HEK293 (cell line): ENCODE measurements around the gene SEMA7A.

Experiments
- CTCF ChIA-PET: fragments of 350-600 bp; formaldehyde crosslinking; extraction: SDS; loops from one replicate; lab custom pipeline; 2021; ENCODE audit warnings: antibody characterized with exemption; lab: Yijun Ruan, JAX
- POLR2A ChIA-PET: fragments of 300-600 bp; formaldehyde crosslinking; extraction: SDS; loops from one replicate; lab custom pipeline; 2020; ENCODE audit warnings: antibody characterized with exemption, inconsistent platforms; lab: Yijun Ruan, JAX
- H3K27ac ChIP-seq: fragments of 200-500 bp; sonication (Bioruptor generic); 2 replicates; pipeline ENCODE4 v1.5.1; 2014; ENCODE audit warnings: low read depth, low read length, control low read depth, inconsistent platforms; ENCODE audit errors: extremely low read depth
- H3K36me3 ChIP-seq, 2 experiments: fragments of 200-500 bp in 1 of 2; sonication (Bioruptor generic) in 1 of 2; 1 replicate in 1 of 2; 2 replicates in 1 of 2; pipeline ENCODE4 v1.5.1; 2014 to 2017; ENCODE audit warnings: inconsistent platforms in 2 of 2, low read length in 2 of 2; ENCODE audit not compliant: control insufficient read depth in 2 of 2, insufficient read depth in 1 of 2
- H3K4me1 ChIP-seq: fragments of 200-500 bp; sonication (Bioruptor generic); 2 replicates; pipeline ENCODE4 v1.5.1; 2014; ENCODE audit warnings: mild to moderate bottlenecking, low read length, inconsistent platforms; ENCODE audit not compliant: control insufficient read depth, insufficient read depth
- H3K4me3 ChIP-seq: 2 replicates; pipeline ENCODE4 v1.5.1; 2011; ENCODE audit warnings: low read depth, mild to moderate bottlenecking, control low read depth, low read length, moderate library complexity
- H3K9me3 ChIP-seq: fragments of 200-500 bp; sonication (Bioruptor generic); 2 replicates; pipeline ENCODE4 v1.5.1; 2014; ENCODE audit warnings: low read depth, low read length, inconsistent platforms; ENCODE audit not compliant: control insufficient read depth, insufficient read depth
- BCL11B ChIP-seq: fragments of 450-650 bp; formaldehyde crosslinking; IDR thresholded peaks from 2 replicates; pipeline ENCODE4 v1.5.1; 2016; ENCODE audit warnings: low read depth, missing biosample characterization, missing genetic modification characterization
- EGR2 ChIP-seq: fragments of 450-650 bp; formaldehyde crosslinking; IDR thresholded peaks from 2 replicates; pipeline ENCODE4 v1.5.1; 2016; ENCODE audit warnings: low read depth, missing biosample characterization, missing genetic modification characterization
- GLIS1 ChIP-seq: fragments of 450-650 bp; formaldehyde crosslinking; IDR thresholded peaks from 2 replicates; pipeline ENCODE4 v1.5.1; 2016; ENCODE audit warnings: missing biosample characterization, missing genetic modification characterization
- HOXC10 ChIP-seq: sonication (generic); formaldehyde crosslinking; IDR thresholded peaks from 2 replicates; pipeline ENCODE4 v1.8.1; 2023; ENCODE audit warnings: mild to moderate bottlenecking, missing genetic modification reagents
- HOXD13 ChIP-seq: sonication (generic); formaldehyde crosslinking; IDR thresholded peaks from 2 replicates; pipeline ENCODE4 v1.8.0; 2022; ENCODE audit warnings: missing genetic modification reagents, borderline replicate concordance
- MZF1 ChIP-seq: fragments of 450-650 bp; formaldehyde crosslinking; IDR thresholded peaks from 2 replicates; pipeline ENCODE4 v1.5.1; 2017; ENCODE audit warnings: missing biosample characterization, missing genetic modification characterization, borderline replicate concordance
- SCRT2 ChIP-seq: fragments of 450-650 bp; formaldehyde crosslinking; IDR thresholded peaks from 2 replicates; pipeline ENCODE4 v1.5.1; 2016; ENCODE audit warnings: missing biosample characterization, missing genetic modification characterization
- SP2 ChIP-seq: fragments of 450-650 bp; formaldehyde crosslinking; IDR thresholded peaks from 2 replicates; pipeline ENCODE4 v1.5.1; 2016; ENCODE audit warnings: missing biosample characterization, missing genetic modification characterization
- YY2 ChIP-seq: fragments of 450-650 bp; formaldehyde crosslinking; IDR thresholded peaks from 2 replicates; pipeline ENCODE4 v1.5.1; 2016; ENCODE audit warnings: missing biosample characterization, missing genetic modification characterization
- ZNF140 ChIP-seq: fragments of 450-650 bp; formaldehyde crosslinking; IDR thresholded peaks from 2 replicates; pipeline ENCODE4 v1.5.1; 2016; ENCODE audit warnings: missing biosample characterization, missing genetic modification characterization
- ZNF157 ChIP-seq: fragments of 450-650 bp; formaldehyde crosslinking; IDR thresholded peaks from 2 replicates; pipeline ENCODE4 v1.5.1; 2016; ENCODE audit warnings: missing biosample characterization, missing genetic modification characterization
- ZNF16 ChIP-seq: fragments of 450-650 bp; formaldehyde crosslinking; IDR thresholded peaks from 2 replicates; pipeline ENCODE4 v1.5.1; 2016; ENCODE audit warnings: low read depth, missing biosample characterization, missing genetic modification characterization
- ZNF24 ChIP-seq: fragments of 450-650 bp; formaldehyde crosslinking; IDR thresholded peaks from 2 replicates; pipeline ENCODE4 v1.5.1; 2016; ENCODE audit warnings: missing biosample characterization, missing genetic modification characterization
- ZNF248 ChIP-seq: fragments of 450-650 bp; formaldehyde crosslinking; IDR thresholded peaks from 2 replicates; pipeline ENCODE4 v1.5.1; 2017; ENCODE audit warnings: missing biosample characterization, missing genetic modification characterization
- ZNF302 ChIP-seq: fragments of 450-650 bp; formaldehyde crosslinking; IDR thresholded peaks from 2 replicates; pipeline ENCODE4 v1.5.1; 2016; ENCODE audit warnings: missing biosample characterization, missing genetic modification characterization, low read depth
- ZNF324 ChIP-seq: fragments of 450-650 bp; formaldehyde crosslinking; IDR thresholded peaks from 2 replicates; pipeline ENCODE4 v1.5.1; 2016; ENCODE audit warnings: missing biosample characterization, missing genetic modification characterization
- ZNF341 ChIP-seq: fragments of 450-650 bp; formaldehyde crosslinking; IDR thresholded peaks from 2 replicates; pipeline ENCODE4; 2016; ENCODE audit warnings: low read depth, missing biosample characterization, missing genetic modification characterization
- ZNF426 ChIP-seq: fragments of 450-650 bp; formaldehyde crosslinking; IDR thresholded peaks from 2 replicates; pipeline ENCODE4 v1.5.1; 2017; ENCODE audit warnings: missing biosample characterization, missing genetic modification characterization, mild to moderate bottlenecking, inconsistent platforms, moderate library complexity
- ZNF433 ChIP-seq: fragments of 450-650 bp; formaldehyde crosslinking; IDR thresholded peaks from 2 replicates; pipeline ENCODE4 v1.5.1; 2016; ENCODE audit warnings: missing biosample characterization, missing genetic modification characterization, low read depth
- ZNF514 ChIP-seq: fragments of 450-650 bp; formaldehyde crosslinking; IDR thresholded peaks from 2 replicates; pipeline ENCODE4 v1.5.1; 2016; ENCODE audit warnings: missing biosample characterization, missing genetic modification characterization
- ZNF529 ChIP-seq: fragments of 450-650 bp; formaldehyde crosslinking; IDR thresholded peaks from 2 replicates; pipeline ENCODE4 v1.5.1; 2017; ENCODE audit warnings: missing genetic modification characterization, missing biosample characterization; ENCODE audit not compliant: insufficient replicate concordance
- ZNF544 ChIP-seq: fragments of 450-650 bp; formaldehyde crosslinking; IDR thresholded peaks from 2 replicates; pipeline ENCODE4 v1.5.0; 2017; ENCODE audit warnings: missing biosample characterization, missing genetic modification characterization
- ZNF610 ChIP-seq: fragments of 450-650 bp; formaldehyde crosslinking; IDR thresholded peaks from 2 replicates; pipeline ENCODE4 v1.5.1; 2016; ENCODE audit warnings: missing biosample characterization, missing genetic modification characterization, borderline replicate concordance
- ZNF623 ChIP-seq: fragments of 450-650 bp; formaldehyde crosslinking; IDR thresholded peaks from 2 replicates; pipeline ENCODE4 v1.5.1; 2016; ENCODE audit warnings: missing biosample characterization, missing genetic modification characterization
- ZNF654 ChIP-seq: fragments of 450-650 bp; formaldehyde crosslinking; IDR thresholded peaks from 2 replicates; pipeline ENCODE4 v1.5.1; 2016; ENCODE audit warnings: low read depth, missing biosample characterization, missing genetic modification characterization
- ZNF664 ChIP-seq: fragments of 450-650 bp; formaldehyde crosslinking; IDR thresholded peaks from 2 replicates; pipeline ENCODE4 v1.5.1; 2016; ENCODE audit warnings: missing biosample characterization, missing genetic modification characterization
- ZNF670 ChIP-seq: fragments of 450-650 bp; formaldehyde crosslinking; IDR thresholded peaks from 2 replicates; pipeline ENCODE4 v1.5.1; 2016; ENCODE audit warnings: missing biosample characterization, missing genetic modification characterization, low read depth
- ZNF785 ChIP-seq: fragments of 450-650 bp; formaldehyde crosslinking; IDR thresholded peaks from 2 replicates; pipeline ENCODE4 v1.5.1; 2016; ENCODE audit warnings: missing biosample characterization, missing genetic modification characterization
- ZNF837 ChIP-seq: fragments of 450-650 bp; formaldehyde crosslinking; IDR thresholded peaks from 2 replicates; pipeline ENCODE4 v1.5.1; 2016; ENCODE audit warnings: missing biosample characterization, missing genetic modification characterization
- ZSCAN23 ChIP-seq: fragments of 450-650 bp; formaldehyde crosslinking; IDR thresholded peaks from 2 replicates; pipeline ENCODE4 v1.5.1; 2016; ENCODE audit warnings: missing biosample characterization, missing genetic modification characterization
- TF ChIP-seq, protein P1 (sequence below): fragments of 450-650 bp; formaldehyde crosslinking; IDR thresholded peaks from 2 replicates; pipeline ENCODE4 v1.5.1; 2016; ENCODE audit warnings: missing biosample characterization, missing genetic modification characterization
- TF ChIP-seq, protein P2 (sequence below): fragments of 450-650 bp; formaldehyde crosslinking; IDR thresholded peaks from 2 replicates; pipeline ENCODE4 v1.5.1; 2016; ENCODE audit warnings: missing biosample characterization, missing genetic modification characterization
- TF ChIP-seq, protein P3 (sequence below): fragments of 450-650 bp; formaldehyde crosslinking; IDR thresholded peaks from 2 replicates; pipeline ENCODE4 v1.5.1; 2016; ENCODE audit warnings: missing biosample characterization, missing genetic modification characterization

Gene SEMA7A

GRCh38 chr15:74433592-74434262, at the start of gene SEMA7A:
SEMA7A (minus strand) TSS chr15:74433958; CDS start chr15:74433918, 40 bp downstream.
- H3K27ac ChIP-seq = no peak within 1 kb of the TSS
- no peaks in the 10 kb centered on the region for H3K36me3 ChIP-seq
- peaks cover 4% of the 10 kb centered on the region for H3K4me1 ChIP-seq
- no peaks in the 10 kb centered on the region for H3K9me3 ChIP-seq
- ChIA-PET POLR2A (interaction anchor here (0.6 to 2.6 kb wide), 7 partner anchors 24 to 197 kb away, joined by 3 to 11 read pairs (median 4); no protein-coding TSS in a partner anchor), CTCF (interaction anchor here (0.7 to 26.4 kb wide), 4 partner anchors 15 to 379 kb away, joined by 3 to 768 read pairs (median 3); partner anchors contain the start of gene CYP11A1)
- peak within 1 kb of the TSS; percentile 57 for H3K4me3 ChIP-seq
- TF ChIP-seq ZSCAN23 (tag by site-specific recombination) (no peak), HOXC10 (0 out of 2 replicates have a peak, but pooled peaks have one; percentile 78), ZNF623 (tag by site-specific recombination) (no peak), ZNF785 (no peak; the same call in 1 of the 2 replicates), ZNF24 (tag by site-specific recombination) (no peak), ZNF664 (tag by site-specific recombination) (no peak), ZNF837 (no peak), ZNF654 (tag by site-specific recombination) (no peak), MZF1 (tag by site-specific recombination) (no peak), ZNF433 (no peak), ZNF670 (tag by site-specific recombination) (no peak), ZNF610 (no peak), SCRT2 (tag by site-specific recombination) (no peak), ZNF16 (tag by site-specific recombination) (no peak), ZNF248 (tag by site-specific recombination) (no peak), ZNF140 (peak; percentile 100), ZNF157 (tag by site-specific recombination) (no peak), ZNF341 (tag by site-specific recombination) (0 out of 2 replicates have a peak, but pooled peaks have one; percentile 12), ZNF544 (no peak), ZNF514 (tag by site-specific recombination) (no peak), ZNF426 (tag by site-specific recombination) (no peak), BCL11B (tag by site-specific recombination) (no peak), GLIS1 (tag by site-specific recombination) (peak; percentile 22; the same call in 1 of the 2 replicates), ZNF302 (tag by site-specific recombination) (no peak), SP2 (tag by site-specific recombination) (peak; percentile 74), ZNF324 (tag by site-specific recombination) (no peak), ZNF529 (tag by site-specific recombination) (no peak), YY2 (no peak), HOXD13 (no peak), EGR2 (tag by site-specific recombination) (peak; percentile 75; the same call in 1 of the 2 replicates)
- TF ChIP-seq, protein P1, sequence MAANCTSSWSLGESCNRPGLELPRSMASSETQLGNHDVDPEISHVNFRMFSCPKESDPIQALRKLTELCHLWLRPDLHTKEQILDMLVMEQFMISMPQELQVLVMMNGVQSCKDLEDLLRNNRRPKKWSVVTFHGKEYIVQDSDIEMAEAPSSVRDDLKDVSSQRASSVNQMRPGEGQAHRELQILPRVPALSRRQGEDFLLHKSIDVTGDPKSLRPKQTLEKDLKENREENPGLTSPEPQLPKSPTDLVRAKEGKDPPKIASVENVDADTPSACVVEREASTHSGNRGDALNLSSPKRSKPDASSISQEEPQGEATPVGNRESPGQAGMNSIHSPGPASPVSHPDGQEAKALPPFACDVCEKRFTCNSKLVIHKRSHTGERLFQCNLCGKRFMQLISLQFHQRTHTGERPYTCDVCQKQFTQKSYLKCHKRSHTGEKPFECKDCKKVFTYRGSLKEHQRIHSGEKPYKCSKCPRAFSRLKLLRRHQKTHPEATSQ (tag by site-specific recombination) = 0 out of 2 replicates have a peak, but pooled peaks have one; percentile 25
- TF ChIP-seq, protein P2, sequence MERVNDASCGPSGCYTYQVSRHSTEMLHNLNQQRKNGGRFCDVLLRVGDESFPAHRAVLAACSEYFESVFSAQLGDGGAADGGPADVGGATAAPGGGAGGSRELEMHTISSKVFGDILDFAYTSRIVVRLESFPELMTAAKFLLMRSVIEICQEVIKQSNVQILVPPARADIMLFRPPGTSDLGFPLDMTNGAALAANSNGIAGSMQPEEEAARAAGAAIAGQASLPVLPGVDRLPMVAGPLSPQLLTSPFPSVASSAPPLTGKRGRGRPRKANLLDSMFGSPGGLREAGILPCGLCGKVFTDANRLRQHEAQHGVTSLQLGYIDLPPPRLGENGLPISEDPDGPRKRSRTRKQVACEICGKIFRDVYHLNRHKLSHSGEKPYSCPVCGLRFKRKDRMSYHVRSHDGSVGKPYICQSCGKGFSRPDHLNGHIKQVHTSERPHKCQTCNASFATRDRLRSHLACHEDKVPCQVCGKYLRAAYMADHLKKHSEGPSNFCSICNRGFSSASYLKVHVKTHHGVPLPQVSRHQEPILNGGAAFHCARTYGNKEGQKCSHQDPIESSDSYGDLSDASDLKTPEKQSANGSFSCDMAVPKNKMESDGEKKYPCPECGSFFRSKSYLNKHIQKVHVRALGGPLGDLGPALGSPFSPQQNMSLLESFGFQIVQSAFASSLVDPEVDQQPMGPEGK = 0 out of 2 replicates have a peak, but pooled peaks have one; percentile 79
- TF ChIP-seq, protein P3, sequence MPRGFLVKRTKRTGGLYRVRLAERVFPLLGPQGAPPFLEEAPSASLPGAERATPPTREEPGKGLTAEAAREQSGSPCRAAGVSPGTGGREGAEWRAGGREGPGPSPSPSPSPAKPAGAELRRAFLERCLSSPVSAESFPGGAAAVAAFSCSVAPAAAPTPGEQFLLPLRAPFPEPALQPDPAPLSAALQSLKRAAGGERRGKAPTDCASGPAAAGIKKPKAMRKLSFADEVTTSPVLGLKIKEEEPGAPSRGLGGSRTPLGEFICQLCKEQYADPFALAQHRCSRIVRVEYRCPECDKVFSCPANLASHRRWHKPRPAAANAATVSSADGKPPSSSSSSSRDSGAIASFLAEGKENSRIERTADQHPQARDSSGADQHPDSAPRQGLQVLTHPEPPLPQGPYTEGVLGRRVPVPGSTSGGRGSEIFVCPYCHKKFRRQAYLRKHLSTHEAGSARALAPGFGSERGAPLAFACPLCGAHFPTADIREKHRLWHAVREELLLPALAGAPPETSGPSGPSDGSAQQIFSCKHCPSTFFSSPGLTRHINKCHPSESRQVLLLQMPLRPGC = 0 out of 2 replicates have a peak, but pooled peaks have one; percentile 38
